ENCODE measurements around the gene NMUR1. TPM values are rescaled to one million over a fixed set of nuclear protein-coding genes. Genes with fewer than 3 reads are reported as not detected.
"Not testable (repeated sequence)": the region's sequence is repeated elsewhere in the genome, so short reads cannot be mapped to it uniquely, and the experiment has no call there.

Gene NMUR1
- polyA plus RNA-seq, 1 of the 3 experiments (the other 2 are of a cell fraction), result not detected

- TF ChIP-seq REST (IDR thresholded peaks at IDR 0.05; ENCODE audit: low read depth, low read length) (no peak), FOXM1 (IDR thresholded peaks at IDR 0.05; ENCODE audit: low read depth) (no peak), PBX3 (IDR thresholded peaks at IDR 0.05) (no peak), EP300 (IDR thresholded peaks at IDR 0.05; ENCODE audit: borderline replicate concordance in 1 of 2, low read depth in 1 of 2, low read length in 1 of 2) (no peak), NRF1 (IDR thresholded peaks at IDR 0.05; ENCODE audit: low read depth, low read length) (no peak), IRF3 (IDR thresholded peaks at IDR 0.05; ENCODE audit: low read depth, low read length) (no peak), FOSL2 (IDR thresholded peaks at IDR 0.05; ENCODE audit: borderline replicate concordance, low read depth) (no peak), RFX5 (IDR thresholded peaks at IDR 0.05; ENCODE audit: low read length) (no peak), RCOR1 (IDR thresholded peaks at IDR 0.05; ENCODE audit: low read length) (no peak)
These were observed 49.3 kb upstream of the NMUR1 start (continued) for GRCh38 chr2:231579560-231579959.

- H3K36me3 ChIP-seq (replicated peaks in 1 of 2; ENCODE audit: control insufficient read depth in 1 of 2, insufficient read depth in 2 of 2, low read length in 1 of 2); H3K27me3 ChIP-seq (ENCODE audit: insufficient read depth); DNase-seq; H3K4me2 ChIP-seq; POLR2A ChIA-PET; H3F3A ChIP-seq (replicated peaks; ENCODE audit: insufficient read depth); H2AFZ ChIP-seq (ENCODE audit: low read depth); H3K27ac ChIP-seq (ENCODE audit: low read depth in 2 of 2, low read length in 1 of 2); H3K4me1 ChIP-seq (ENCODE audit: control insufficient read depth in 1 of 2, insufficient read depth in 2 of 2, low read depth in 1 of 2, low read length in 1 of 2); H3K9me2 ChIP-seq; H3K4me3 ChIP-seq (ENCODE audit: low read depth in 2 of 2, low read length in 1 of 2); H3K79me2 ChIP-seq (ENCODE audit: insufficient read depth); H3K9me3 ChIP-seq; H3K9ac ChIP-seq; H4K20me1 ChIP-seq (ENCODE audit: insufficient read depth): not testable (repeated sequence)
- CTCF ChIA-PET, result interaction anchor here (0.8 to 1.6 kb wide), 3 partner anchors 15 to 23 kb away, joined by 3 to 6 read pairs (median 6); no protein-coding TSS in a partner anchor
- 83% methylated on average over 1 of the region's 2 CpGs for WGBS (ENCODE audit: low lambda C conversion rate)
These were observed 48.4 kb upstream of the NMUR1 start for GRCh38 chr2:231578655-231579054.

GRCh38 chr2:231576465-231576864 is 46.2 kb upstream of the NMUR1 start:
- Histone ChIP-seq H2AFZ (ENCODE audit: low read depth) (no peak overlapping the region), H3K36me3 (replicated peaks in 1 of 2; ENCODE audit: control insufficient read depth in 1 of 2, insufficient read depth in 2 of 2, low read length in 1 of 2) (no peaks in the 10 kb centered on the region), H3K9me2 (no peaks in the 10 kb centered on the region), H3K4me2 (no peak overlapping the region), H3K27me3 (ENCODE audit: insufficient read depth) (no peaks in the 10 kb centered on the region), H4K20me1 (ENCODE audit: insufficient read depth) (no peaks in the 10 kb centered on the region), H3K9me3 (no peaks in the 10 kb centered on the region), H3K9ac (no peak overlapping the region), H3K27ac (ENCODE audit: low read depth in 2 of 2, low read length in 1 of 2) (no peak overlapping the region), H3K79me2 (ENCODE audit: insufficient read depth) (no peaks in the 10 kb centered on the region), H3F3A (replicated peaks; ENCODE audit: insufficient read depth) (peaks cover 3% of the 10 kb centered on the region), H3K4me1 (ENCODE audit: control insufficient read depth in 1 of 2, insufficient read depth in 2 of 2, low read depth in 1 of 2, low read length in 1 of 2) (no peaks in the 10 kb centered on the region), H3K4me3 (ENCODE audit: low read depth in 2 of 2, low read length in 1 of 2) (no peak overlapping the region)
- CTCF ChIA-PET, result interaction anchor here (0.7 to 1.5 kb wide), 2 partner anchors 13 to 25 kb away, joined by 3 to 4 read pairs; no protein-coding TSS in a partner anchor
- DNase-seq, result no peak
- POLR2A ChIA-PET, result no interaction called here
- 52% methylated on average over 2 of the region's 4 CpGs for WGBS (ENCODE audit: low lambda C conversion rate)
- no peak for TF ChIP-seq GABPA (IDR thresholded peaks at IDR 0.05; ENCODE audit: low read depth)
- no peak for TF ChIP-seq MAX (IDR thresholded peaks at IDR 0.05; ENCODE audit: low read depth)
- no peak for TF ChIP-seq MXI1 (IDR thresholded peaks at IDR 0.05; ENCODE audit: low read depth, low read length)
- no peak for TF ChIP-seq FOXM1 (IDR thresholded peaks at IDR 0.05; ENCODE audit: low read depth)
- TF ChIP-seq ELF1 (IDR thresholded peaks at IDR 0.05), result no peak
- no peak for TF ChIP-seq SMC3 (IDR thresholded peaks at IDR 0.05; ENCODE audit: low read depth, low read length)
- TF ChIP-seq RXRA (IDR thresholded peaks at IDR 0.05; ENCODE audit: borderline replicate concordance, low read depth), result no peak
- TF ChIP-seq RFX5 (IDR thresholded peaks at IDR 0.05; ENCODE audit: low read length), result no peak
- no peak for TF ChIP-seq USF1 (IDR thresholded peaks at IDR 0.05; ENCODE audit: borderline replicate concordance, low read depth)
- TF ChIP-seq FOXJ3 (CRISPR knock-in tag; IDR thresholded peaks at IDR 0.05), result no peak
- no peak for TF ChIP-seq USF2 (IDR thresholded peaks at IDR 0.05; ENCODE audit: borderline replicate concordance, low read depth, low read length)
- no peak for TF ChIP-seq NFIC (IDR thresholded peaks at IDR 0.05; ENCODE audit: borderline replicate concordance)

All from SK-N-SH (cell line).